Parathyroid adenoma (tissue), 2 donors: ENCODE data around the gene SPPL2C.

Experiments used
- H2AFZ ChIP-seq: fragments of 300-600 bp; sonication (generic); one replicate; pipeline ENCODE4 v1.7.0; 2017; ENCODE audit warnings: antibody characterized with exemption, mild to moderate bottlenecking
- H3K27ac ChIP-seq: fragments of 300-600 bp; sonication (generic); one replicate; pipeline ENCODE4 v1.7.0; 2017
- H3K27me3 ChIP-seq: fragments of 300-600 bp; sonication (generic); one replicate; pipeline ENCODE4 v1.7.0; 2017; ENCODE audit warnings: low read length; ENCODE audit not compliant: control insufficient read depth, insufficient read depth
- H3K36me3 ChIP-seq: fragments of 300-600 bp; sonication (generic); one replicate; pipeline ENCODE4 v1.7.0; 2017; ENCODE audit warnings: low read length; ENCODE audit not compliant: control insufficient read depth, insufficient read depth
- H3K4me1 ChIP-seq: fragments of 300-600 bp; sonication (generic); one replicate; pipeline ENCODE4 v1.7.0; 2017; ENCODE audit warnings: control low read depth
- H3K4me2 ChIP-seq: fragments of 300-600 bp; sonication (generic); one replicate; pipeline ENCODE4 v1.7.0; 2017; ENCODE audit warnings: low read length
- H3K4me3 ChIP-seq: fragments of 300-600 bp; sonication (generic); one replicate; pipeline ENCODE4 v1.7.0; 2017; ENCODE audit warnings: low read depth, low read length
- H3K79me2 ChIP-seq: fragments of 300-600 bp; sonication (generic); one replicate; pipeline ENCODE4 v1.7.0; 2017; ENCODE audit warnings: control low read depth
- H3K9ac ChIP-seq: fragments of 300-600 bp; sonication (generic); one replicate; pipeline ENCODE4 v1.7.0; 2017; ENCODE audit warnings: mild to moderate bottlenecking
- H3K9me3 ChIP-seq: fragments of 300-600 bp; sonication (generic); one replicate; pipeline ENCODE4 v1.7.0; 2017; ENCODE audit warnings: low read length; ENCODE audit not compliant: control insufficient read depth
- CTCF ChIP-seq: fragments of 300-600 bp; sonication (generic); IDR thresholded peaks from one replicate; pipeline ENCODE4 v1.7.0; 2017; ENCODE audit warnings: antibody characterized with exemption, mild to moderate bottlenecking
- donor health status: primary hyperparathyroidism.

The SPPL2C gene

GRCh38 chr17:45818041-45818440 lies 26.6 kb upstream of the SPPL2C start:
- no peak overlapping the region for H3K9ac ChIP-seq
- no peak overlapping the region for H3K4me2 ChIP-seq
- no peak overlapping the region for H3K4me3 ChIP-seq
- no peaks in the 10 kb centered on the region for H3K79me2 ChIP-seq
- no peak overlapping the region for H3K27ac ChIP-seq
- TF ChIP-seq CTCF: no peak
- H3K36me3 ChIP-seq: no peaks in the 10 kb centered on the region
- H3K27me3 ChIP-seq: no peaks in the 10 kb centered on the region
- H2AFZ ChIP-seq: no peak overlapping the region
- no peaks in the 10 kb centered on the region for H3K9me3 ChIP-seq
- no peaks in the 10 kb centered on the region for H3K4me1 ChIP-seq

- Histone ChIP-seq H3K27ac (no peak overlapping the region), H3K9ac (no peak overlapping the region), H3K4me3 (no peak overlapping the region), H3K9me3 (no peaks in the 10 kb centered on the region), H3K4me2 (no peak overlapping the region), H3K4me1 (no peaks in the 10 kb centered on the region), H3K79me2 (no peaks in the 10 kb centered on the region), H3K27me3 (no peaks in the 10 kb centered on the region), H2AFZ (no peak overlapping the region), H3K36me3 (no peaks in the 10 kb centered on the region)
- TF ChIP-seq CTCF: no peak
These were observed 26.0 kb upstream of the SPPL2C start for GRCh38 chr17:45818699-45819098.

GRCh38 chr17:45819632-45820031 lies 25.0 kb upstream of the SPPL2C start:
- Histone ChIP-seq H3K36me3 (no peaks in the 10 kb centered on the region), H3K4me1 (no peaks in the 10 kb centered on the region), H3K9me3 (no peaks in the 10 kb centered on the region), H3K4me3 (no peak overlapping the region), H3K27ac (no peak overlapping the region), H3K4me2 (no peak overlapping the region), H2AFZ (no peak overlapping the region), H3K79me2 (no peaks in the 10 kb centered on the region), H3K9ac (no peak overlapping the region), H3K27me3 (no peaks in the 10 kb centered on the region)
- no peak for TF ChIP-seq CTCF

- H3K27me3 ChIP-seq: no peaks in the 10 kb centered on the region
- no peak overlapping the region for H3K9ac ChIP-seq
- no peaks in the 10 kb centered on the region for H3K9me3 ChIP-seq
- no peak for TF ChIP-seq CTCF
- no peak overlapping the region for H2AFZ ChIP-seq
- no peak overlapping the region for H3K27ac ChIP-seq
- H3K4me3 ChIP-seq: no peak overlapping the region
- no peaks in the 10 kb centered on the region for H3K79me2 ChIP-seq
- no peak overlapping the region for H3K4me2 ChIP-seq
- H3K36me3 ChIP-seq: no peaks in the 10 kb centered on the region
- no peaks in the 10 kb centered on the region for H3K4me1 ChIP-seq
These were observed 24.5 kb upstream of the SPPL2C start for GRCh38 chr17:45820052-45820780.

- H3K27me3 ChIP-seq: no peaks in the 10 kb centered on the region
- no peak overlapping the region for H3K4me3 ChIP-seq
- no peak for TF ChIP-seq CTCF
- H3K4me2 ChIP-seq: no peak overlapping the region
- no peak overlapping the region for H3K9ac ChIP-seq
- H3K9me3 ChIP-seq: no peaks in the 10 kb centered on the region
- H2AFZ ChIP-seq: no peak overlapping the region
- no peaks in the 10 kb centered on the region for H3K79me2 ChIP-seq
- no peak overlapping the region for H3K27ac ChIP-seq
- H3K4me1 ChIP-seq: no peaks in the 10 kb centered on the region
- H3K36me3 ChIP-seq: no peaks in the 10 kb centered on the region
These were observed 23.5 kb upstream of the SPPL2C start for GRCh38 chr17:45821147-45821546.
